ENCODE data around the gene ATXN2.
A peak's percentile ranks its signal among the peaks of the same experiment; 100 is the strongest.

ATXN2 gene

DNA sequence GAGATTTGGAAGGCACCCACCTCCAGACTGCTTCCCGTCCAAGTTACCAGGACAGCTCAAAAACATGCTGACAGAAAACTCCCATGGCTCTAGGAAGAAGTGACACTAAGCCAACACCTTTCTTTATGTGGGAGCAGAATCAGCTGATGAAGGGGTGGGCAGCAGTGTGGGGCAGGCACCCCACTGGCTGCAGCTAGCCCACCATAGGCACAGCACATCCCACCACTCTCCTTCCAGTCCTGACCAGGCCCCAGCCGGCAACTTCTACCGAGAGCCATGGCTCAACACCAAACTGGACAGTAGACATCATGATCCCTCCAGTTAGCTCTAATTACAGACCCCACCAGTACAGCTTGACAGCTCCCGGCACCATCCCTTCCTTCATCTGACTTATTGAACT is 148.4 kb downstream of the ATXN2 start:
- DNase-seq (ENCODE audit: low spot score): no peak

DNA sequence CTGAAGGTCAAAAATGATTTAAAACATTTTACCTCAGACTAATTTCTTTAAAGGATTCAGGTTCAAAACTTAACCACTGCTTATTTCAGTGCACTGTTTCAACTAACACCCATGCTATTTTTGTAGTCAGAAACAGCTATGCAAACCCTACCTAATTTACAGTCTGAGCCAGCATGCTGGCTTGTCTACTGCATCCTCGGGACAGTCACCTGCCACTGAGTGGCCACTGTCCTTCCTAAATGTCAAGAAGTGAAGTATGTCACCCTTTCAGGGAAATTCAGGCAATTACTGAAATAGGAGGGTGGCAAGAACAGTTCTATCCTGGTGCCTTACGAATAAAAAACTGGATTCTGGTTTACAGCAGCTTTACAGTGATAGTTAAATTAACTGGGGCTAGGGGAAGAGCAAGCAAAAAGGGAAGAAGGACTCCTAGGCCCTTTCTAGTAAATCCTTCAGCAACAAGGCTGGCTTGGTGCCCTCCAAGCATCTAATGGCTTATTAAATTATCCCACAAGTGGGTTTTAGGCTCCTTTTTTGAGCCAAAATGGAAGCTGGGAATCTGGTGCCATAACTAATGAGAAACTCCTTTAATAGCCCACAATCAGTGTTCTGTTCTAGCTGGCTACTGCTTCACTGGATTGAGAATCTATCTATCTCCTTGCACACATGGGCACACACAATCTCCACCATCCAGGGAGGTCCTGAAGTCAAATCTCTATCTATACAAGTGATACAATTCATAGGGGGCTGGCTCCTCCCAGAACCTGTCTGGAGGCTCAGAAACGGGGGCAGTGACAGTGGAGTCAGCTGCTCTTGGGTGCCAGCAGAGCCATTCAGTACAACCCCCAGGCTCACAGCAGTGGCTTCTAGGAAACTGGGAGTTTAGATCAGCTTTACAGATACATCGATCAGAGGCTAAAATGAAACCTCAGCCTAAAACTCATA is 150.0 kb downstream of the ATXN2 start:
- no peak for DNase-seq (ENCODE audit: low spot score)

DNA sequence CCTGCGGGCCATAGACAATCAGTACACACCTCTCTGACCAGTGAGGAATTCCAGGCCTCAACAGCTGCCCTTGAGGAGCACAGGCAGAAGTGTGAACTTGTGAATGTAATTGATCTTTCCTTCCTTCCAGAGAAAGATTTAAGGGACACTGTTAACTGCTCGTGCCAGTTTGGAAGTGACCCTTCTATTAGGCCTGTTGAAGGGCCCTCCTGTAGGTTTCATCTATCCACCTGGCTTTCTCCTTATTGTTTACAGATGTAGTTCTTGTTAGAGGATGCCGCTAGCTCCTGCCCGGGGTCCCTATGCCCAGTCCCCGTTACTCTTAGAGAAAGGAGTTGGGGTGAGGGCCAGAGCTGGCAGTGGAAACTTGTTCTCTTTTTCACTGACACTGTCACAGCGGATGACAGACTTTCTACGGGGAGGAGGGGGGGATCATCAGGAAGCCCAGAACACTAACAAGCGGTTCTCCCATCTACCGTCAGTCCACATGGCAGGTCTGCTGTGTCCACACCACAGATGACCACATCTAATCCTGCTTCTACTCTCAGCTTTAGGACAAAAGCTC is 150.8 kb downstream of the ATXN2 start:
- DNase-seq (ENCODE audit: low spot score): no peak

DNA sequence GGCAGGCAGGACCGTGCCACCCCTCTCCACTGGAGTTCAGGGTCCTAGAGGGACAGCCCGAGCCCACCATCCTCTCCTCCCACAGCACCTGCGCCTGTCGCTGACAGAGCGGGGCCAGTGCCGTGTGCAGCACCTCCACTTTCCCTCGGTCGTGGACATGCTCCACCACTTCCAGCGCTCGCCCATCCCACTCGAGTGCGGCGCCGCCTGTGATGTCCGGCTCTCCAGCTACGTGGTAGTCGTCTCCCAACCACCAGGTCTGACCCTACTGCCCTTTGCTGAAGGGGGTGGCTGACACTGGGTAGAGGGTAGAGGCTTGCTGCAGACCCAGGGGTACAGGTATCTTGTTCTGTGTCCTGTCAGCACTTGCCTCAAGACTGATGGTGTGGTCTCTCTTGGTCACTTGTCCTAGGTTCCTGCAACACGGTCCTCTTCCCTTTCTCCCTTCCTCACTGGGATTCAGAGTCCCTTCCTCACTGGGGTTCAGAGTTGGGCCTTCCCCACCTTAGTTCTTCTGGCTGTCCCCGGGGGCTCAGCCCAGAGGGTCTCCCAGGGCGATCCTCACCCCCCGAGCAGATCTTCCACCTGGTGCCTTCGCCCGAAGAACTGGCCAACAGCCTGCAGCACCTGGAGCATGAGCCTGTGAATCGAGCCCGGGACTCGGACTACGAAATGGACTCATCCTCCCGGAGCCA is 151.4 kb downstream of the ATXN2 start:
- DNase-seq (ENCODE audit: low spot score): no peak

DNA sequence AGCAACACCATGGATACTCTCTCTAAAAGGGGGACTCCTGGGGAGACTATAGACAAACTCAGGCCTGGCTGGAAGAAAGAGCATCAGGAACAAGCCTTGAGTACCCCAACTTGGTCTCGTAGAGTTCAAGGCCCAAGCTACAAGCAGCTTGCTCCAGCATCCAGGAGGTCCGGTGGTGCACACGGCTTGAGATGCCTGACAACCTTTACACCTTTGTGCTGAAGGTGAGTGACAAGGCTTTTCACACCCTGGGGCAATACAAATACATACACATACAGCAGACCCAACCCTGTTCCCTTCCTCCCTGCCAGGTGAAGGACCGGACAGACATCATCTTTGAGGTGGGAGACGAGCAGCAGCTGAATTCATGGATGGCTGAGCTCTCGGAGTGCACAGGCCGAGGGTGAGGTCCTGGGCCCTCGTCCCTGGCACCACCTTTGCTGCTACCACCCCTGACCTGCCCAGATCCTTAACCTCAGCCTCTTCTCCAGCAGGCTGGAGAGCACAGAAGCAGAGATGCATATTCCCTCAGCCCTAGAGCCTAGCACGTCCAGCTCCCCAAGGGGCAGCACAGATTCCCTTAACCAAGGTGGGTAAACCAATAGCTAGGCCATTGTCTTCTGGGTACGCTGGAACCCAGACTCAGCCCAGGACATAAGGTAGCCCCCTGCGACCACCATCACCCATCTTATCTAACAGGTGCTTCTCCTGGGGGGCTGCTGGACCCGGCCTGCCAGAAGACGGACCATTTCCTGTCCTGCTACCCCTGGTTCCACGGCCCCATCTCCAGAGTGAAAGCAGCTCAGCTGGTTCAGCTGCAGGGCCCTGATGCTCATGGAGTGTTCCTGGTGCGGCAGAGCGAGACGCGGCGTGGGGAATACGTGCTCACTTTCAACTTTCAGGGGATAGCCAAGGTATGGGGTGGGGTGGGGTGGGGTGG is 152.2 kb downstream of the ATXN2 start:
- DNase-seq (ENCODE audit: low spot score): no peak

DNA sequence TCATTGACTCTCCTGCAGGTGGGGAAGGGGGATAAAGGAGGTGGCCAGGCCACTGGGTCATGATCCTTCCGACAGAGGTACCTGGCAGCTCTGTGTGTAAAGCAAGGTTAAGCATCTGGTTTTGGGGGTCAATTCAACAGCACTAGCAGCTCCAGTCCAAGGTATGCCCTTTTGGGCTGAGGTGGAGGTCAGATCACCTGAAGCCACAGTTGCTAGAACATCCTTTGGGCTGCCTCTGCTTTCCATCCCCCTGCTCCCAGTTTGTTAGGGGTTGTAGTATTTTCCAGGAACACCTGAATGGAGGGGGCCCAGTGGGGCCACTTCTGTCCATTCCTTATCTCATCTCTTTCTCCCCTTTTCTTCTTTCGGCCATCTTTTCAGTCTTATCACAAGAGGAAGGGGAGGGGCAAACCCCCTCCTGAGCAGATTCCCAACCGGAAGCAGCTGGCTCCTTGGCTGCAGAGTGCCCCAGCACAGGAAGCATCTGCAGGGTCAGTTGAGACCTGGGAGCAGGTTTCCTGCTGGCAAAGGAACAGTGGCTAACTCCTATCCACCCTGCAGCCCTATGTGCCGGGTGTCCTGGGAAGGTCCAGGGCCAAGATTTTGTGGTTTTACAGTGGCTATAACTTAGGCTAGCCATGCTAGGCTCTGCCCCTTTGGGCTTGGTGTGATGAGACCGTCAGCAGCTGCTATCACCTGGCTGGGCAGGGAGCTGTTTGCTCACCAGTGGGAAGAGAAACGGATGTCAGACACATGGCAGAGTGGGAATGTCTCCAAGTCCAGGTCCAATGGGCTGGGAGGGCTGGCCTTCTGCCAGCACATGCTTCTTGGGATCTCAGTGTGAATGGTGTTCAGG is 153.2 kb downstream of the ATXN2 start:
- no peak for DNase-seq (ENCODE audit: low spot score)

DNA sequence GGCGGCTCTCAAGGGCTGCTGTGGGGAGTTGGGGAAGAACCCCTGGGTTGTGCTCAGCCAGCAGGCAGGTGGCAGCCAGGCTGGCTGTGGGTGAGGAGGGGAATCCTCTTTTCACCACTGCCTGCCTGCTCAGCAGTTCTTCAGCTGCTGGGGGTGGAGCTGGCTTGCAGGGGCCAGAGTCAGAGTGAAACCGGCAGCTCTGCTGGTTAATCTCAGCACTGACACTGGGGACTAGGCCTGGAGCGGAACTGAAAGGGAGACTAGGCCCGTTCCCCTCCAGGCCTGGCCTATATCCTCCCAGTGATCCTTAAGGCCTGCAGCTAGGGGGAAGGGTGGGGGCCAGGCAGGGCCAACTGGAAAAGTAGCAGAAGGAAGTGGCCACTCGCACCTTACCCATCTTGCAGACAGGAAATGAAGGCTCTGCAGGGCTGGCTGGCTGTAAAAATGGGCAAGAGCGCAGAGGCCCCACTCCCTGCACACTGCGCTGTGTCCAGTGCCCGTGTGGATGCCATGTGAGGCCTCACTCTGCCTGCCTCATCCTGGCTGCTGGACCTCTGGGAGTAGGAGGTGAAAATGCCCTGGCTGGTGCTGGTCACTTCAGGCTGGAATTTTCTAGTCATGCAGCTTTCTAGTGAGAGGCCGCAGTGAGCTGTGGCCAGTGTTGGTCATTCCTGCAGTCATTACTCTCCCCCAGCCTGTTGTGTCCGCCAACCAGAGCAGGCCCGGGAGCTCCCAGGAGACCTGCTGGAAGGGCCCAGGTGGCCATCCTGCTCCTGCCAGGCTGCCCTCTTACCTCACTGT is 154.0 kb downstream of the ATXN2 start:
- DNase-seq (ENCODE audit: low spot score): no peak

DNA sequence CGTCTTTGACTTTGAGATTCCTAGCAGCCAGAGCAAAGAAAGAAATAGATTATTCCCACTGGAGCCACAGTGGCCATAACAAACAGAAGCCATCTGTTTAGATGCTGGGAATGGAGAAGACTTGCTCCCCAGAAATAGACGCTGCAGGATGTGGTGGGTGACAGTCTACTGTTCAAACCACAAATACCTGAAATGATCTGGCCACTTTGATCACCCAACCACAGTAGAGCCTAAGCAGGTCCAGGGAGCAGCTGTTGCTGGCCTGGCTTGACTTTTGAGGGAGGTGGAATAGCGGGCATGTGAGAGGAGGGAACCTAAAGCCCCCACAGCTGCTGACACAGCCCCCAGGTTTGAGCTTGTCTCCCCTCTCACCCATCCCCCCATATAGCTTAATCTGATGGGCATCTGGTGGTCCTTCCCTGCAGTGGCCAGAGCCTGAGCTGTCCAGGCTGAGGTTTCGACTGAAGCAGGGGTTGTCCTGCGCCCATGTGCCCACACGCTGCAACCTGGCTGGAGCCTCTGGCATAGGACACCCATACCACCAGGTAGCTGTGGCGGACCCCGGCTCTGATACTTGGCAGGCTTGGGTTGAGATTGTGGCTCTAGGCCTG is 154.7 kb downstream of the ATXN2 start:
- no peak for DNase-seq (ENCODE audit: low spot score)

DNA sequence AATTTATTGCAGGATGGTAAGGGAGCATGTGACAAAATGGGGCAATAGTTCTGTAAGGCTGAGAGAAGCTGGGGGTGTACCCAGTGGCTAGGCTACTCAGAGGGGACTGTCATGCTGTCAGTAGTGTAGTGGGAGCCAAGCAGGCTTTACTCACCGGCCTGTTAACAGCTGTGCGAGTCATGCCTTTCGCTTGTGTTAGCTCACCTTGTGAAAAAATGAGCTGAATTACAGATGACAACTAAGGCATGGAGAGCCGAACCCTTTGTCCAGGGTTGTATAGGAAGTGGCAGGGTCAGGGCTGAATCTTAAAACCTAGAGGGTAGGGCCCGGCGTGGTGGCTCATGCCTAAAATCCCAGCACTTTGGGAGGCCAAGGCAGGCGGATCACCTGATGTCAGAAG is 155.5 kb downstream of the ATXN2 start:
- DNase-seq (ENCODE audit: low spot score): no peak

DNA sequence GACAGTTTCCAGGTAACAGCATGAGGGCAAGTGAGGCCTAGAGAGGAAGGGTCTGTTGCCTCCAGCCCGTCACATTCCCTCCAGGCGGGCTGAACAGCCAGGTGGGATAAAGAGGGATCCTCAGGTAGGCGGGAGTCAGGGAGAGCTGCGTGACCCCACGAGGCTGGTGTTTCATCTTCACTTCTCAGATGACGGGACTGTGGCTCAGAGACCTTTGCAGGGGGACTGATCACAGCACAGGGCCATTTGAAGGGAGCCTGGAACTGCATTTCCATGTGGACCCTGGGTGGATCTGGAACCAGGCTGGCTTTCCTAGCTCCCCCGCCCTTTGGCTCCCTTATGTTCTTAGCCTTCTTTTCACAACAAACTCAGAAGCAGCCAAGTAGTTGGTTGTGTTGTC is 156.0 kb downstream of the ATXN2 start:
- no peak for DNase-seq (ENCODE audit: low spot score)

DNA sequence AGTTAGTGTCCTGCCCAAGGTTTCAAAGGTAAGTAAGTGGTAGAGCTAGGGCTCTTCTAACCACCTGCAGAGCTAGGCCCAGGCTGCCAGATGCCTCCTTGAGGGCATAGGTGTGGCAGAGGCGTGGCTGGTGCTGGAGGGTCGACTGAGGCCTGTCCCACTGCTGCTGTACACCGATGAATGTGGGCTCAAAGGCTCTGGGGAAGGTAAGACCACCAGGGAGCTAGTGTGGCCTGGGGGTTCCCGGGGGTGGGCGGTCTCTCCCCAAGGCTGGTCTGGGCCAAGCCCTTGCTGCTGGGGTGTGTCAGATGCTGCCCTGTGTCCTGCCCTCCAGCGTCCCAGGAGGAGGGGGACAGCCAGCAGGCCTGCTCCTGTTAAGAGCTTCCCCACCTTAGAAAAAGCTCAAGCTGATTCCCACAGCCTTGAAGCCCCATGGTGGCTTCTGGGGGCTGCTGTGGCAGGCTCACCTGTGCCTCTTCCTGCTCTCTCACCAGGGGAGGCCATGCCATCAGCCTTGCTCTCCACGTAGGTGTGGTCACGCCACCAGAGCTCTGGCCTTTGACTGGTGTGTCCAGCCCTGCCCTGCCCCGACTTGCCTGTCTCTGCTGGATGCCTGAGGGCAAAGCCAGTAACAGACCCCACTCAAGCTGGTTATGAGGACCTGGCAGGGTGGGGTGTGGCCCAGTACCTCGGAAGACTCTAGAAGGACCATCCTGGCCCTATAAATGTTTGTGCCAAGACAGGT is 156.6 kb downstream of the ATXN2 start:
- no peak for DNase-seq (ENCODE audit: low spot score)

DNA sequence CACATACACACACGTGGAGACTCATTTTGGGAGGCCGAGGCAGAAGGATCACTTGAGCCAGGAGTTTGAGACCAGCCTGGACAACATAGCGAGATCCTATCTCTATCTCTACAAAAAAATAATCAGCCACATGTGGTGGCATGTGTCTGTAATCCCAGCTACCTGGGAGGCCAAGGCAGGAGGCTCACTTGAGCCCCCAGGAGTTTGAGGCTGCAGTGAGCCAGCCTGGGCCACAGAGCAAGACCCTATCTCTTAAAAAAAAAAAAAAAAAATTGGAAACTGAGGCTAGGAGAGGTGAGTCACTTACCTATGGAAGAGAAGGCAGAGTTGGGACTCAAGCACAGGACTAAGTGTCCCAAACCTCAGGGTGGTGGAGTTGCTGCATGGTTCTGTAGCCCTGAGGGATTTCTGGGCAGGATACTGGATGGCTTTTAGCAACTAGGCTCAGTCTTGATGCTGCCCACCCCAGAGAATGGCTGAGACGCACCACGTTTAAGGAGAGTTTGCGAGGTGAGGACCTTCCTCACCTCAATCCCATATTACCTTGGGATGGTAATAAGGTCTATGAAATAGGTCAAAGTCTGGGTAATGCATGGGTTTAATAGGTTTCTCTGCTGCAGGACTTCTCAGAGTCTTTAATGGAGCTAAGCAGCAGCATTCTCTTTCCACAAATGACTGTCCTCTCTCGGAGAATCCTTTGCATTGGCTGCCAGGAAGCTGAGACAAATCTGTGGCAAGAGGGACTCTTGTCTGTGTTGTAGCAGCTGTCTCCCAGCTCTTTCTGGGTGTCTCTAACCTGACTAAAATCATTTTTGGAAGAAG is 157.8 kb downstream of the ATXN2 start:
- DNase-seq (ENCODE audit: low spot score): no peak

DNA sequence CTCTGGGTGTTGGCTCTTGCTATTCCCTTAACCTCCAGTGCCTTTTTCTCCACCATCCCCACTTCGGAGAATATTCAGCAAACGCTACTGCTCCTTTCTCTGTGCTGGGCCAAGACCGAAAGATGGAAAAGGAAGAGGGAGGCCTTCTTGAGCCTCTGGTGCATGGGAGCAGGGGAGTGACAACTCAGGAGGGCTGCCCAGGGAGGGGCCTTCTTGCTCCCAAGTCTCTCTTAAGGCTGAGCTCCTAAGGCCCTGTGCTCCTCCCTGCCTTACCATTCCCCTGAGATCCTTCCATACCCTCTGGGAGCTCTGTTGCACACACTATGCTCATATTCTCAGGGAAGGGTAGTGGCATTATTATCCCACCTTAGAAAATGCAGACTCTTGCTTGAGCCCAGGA is 158.5 kb downstream of the ATXN2 start:
- no peak for DNase-seq (ENCODE audit: low spot score)

DNA sequence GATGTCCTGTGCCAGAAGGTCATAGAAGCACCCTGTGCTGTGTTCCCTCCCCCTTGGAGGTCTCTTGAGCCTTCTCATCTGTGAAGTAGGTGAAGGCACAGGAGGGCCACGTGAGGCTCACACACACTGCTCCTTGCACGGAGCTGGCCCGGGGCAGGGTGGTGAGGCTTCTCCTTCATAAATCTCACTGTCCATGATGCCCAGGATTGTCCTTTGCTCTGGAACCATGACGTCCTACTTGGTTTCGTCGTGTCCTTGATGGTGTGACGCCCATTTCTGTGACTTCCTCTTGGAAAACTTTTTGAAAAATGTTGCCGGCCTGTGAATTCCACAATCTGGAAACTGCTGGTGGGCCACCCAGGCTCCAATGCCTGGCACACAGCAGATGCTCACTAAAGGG is 159.0 kb downstream of the ATXN2 start:
- DNase-seq (ENCODE audit: low spot score): no peak

DNA sequence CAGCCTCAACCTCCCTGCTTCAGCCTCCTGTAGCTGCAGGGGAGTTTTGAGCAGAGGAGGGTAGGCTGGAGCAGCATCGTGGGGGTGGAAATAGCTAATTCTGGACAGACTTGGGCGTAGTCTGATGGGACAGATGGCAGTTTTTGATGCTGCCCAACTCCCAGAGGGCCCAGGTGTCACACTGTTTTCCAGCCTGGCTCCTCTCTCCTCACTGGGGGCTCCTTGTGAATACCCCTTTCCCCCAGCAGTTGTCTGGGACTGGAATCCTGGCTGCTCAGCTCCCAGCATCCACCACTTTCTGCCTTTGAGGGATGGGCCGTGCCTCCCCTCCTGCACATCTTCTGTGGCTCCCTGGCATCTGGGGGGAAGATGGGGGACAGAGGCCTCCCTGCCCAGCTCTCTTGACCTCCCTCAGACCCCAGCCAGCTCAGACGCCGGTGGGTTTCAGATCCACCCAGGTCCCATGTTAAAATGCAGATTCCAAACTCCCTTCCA is 159.4 kb downstream of the ATXN2 start:
- DNase-seq (ENCODE audit: low spot score): no peak

DNA sequence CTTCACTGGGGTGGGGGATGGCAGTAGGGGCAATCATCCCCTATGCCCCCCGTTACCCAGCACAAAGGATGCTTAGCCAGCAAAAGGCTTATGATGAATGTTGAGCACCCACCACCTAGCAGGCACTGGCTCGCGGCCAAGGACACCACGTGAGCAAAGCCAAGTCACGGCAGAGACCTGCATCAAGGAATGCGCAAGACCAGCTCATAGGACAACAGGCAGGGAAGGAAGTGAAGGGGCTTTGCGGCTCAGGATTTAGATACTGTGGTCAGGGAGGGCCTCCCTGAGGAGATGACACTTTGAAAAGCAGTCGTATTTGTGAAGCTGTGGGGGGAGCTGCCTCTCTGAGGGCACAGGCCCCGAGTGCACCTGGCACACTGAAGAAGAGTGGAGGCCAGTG is 160.6 kb downstream of the ATXN2 start:
- no peak for DNase-seq (ENCODE audit: low spot score)

DNA sequence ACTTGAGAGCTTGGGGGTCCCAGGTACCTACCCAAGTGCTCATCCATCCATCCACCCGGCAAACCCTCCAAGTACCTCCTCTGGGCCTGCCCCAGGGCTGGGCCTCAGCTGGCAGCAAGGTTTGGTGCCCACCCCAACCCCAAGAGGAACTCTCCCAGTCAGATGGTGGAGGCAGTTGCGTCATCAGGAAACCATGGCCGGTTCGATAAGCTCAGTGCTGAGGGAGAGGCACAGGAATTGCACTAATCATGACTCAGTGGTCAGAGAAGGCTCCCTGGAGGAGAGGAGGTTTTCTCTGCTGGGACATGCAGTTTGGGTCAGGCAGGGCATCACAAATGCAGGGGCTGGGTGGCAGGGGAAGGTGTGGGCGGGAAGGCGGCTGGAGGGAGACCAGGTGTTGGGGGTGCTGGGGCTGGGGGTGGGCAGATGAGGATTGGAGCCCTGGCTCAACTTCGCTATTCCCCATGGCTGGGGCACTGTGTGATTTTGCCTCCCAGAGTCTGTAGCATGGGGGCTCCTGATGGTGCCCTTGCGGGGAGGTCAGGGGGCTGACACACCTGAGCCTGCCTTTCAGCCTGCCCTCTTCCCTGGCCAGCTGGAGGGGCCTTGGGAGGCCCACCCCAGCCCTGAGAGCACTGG is 161.2 kb downstream of the ATXN2 start:
- DNase-seq (ENCODE audit: low spot score): peak; percentile 82
